Measurements from ENCODE around the gene PSMD13. TPM values are rescaled to one million over a fixed set of nuclear protein-coding genes. Genes with fewer than 3 reads are reported as not detected.

The PSMD13 gene
- total RNA-seq, 1 experiment from 2014 or later: 141 TPM

DNA sequence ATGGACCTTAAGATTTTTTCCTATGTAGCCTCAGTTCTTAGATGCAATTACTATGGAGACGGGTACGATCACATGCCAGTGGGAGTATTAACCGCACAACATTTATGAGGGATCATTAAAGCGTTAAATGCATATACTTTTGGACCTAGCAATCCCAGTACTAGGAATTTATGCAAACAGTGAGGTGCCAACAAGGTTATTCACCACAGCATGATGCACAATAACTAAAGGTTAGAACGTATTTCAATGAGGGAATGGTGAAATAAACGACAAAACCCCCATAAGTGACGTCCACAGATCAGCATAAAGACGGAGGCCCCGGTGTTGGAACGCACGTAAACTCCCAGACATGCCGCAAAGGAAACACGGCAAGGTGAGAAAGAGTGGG is 1.2 kb upstream of the PSMD13 start:
- H2BK15ac ChIP-seq (ENCODE audit: low read depth, low read length): no peak overlapping the region
- no peak overlapping the region for H2AFZ ChIP-seq (ENCODE audit: low read length)
- H3K18ac ChIP-seq (ENCODE audit: insufficient read length, low read depth, low read length): no peak overlapping the region
- H3K9me3 Mint-ChIP-seq: no peaks in the 10 kb centered on the region; a peak in 1 of 5 replicates
- H3K9me3 ChIP-seq (ENCODE audit: control insufficient read depth, low read depth, low read length): no peaks in the 10 kb centered on the region
- no peak overlapping the region for H2BK12ac ChIP-seq (ENCODE audit: insufficient read length, low read depth, low read length)
- H3K23ac ChIP-seq (ENCODE audit: insufficient read length, low read depth, low read length): no peak overlapping the region
- H3K4me1 Mint-ChIP-seq: peaks cover 9 to 18% of the 10 kb centered on the region in 2 experiments
- no peaks in the 10 kb centered on the region for H3K27me3 ChIP-seq (ENCODE audit: insufficient read depth, low read length)
- no peak overlapping the region for H3T11ph ChIP-seq (ENCODE audit: low read length)
- H3K9ac ChIP-seq (ENCODE audit: extremely low read depth, insufficient read length, low read length): peak overlapping the region; percentile 84
- no peak overlapping the region for H2BK120ac ChIP-seq (ENCODE audit: low read depth, low read length, poor library complexity, severe bottlenecking)
- no peak overlapping the region for H3K4ac ChIP-seq (ENCODE audit: low read depth, low read length)
- no peak overlapping the region for H4K5ac ChIP-seq (ENCODE audit: insufficient read length, low read depth, low read length)
- H4K8ac ChIP-seq (replicated peaks; ENCODE audit: insufficient read length, low read depth, low read length): no peak overlapping the region
- H3K36me3 Mint-ChIP-seq (ENCODE audit: insufficient read depth in 1 of 3, low read depth in 3 of 3): peaks cover 4 to 15% (median 13%) of the 10 kb centered on the region in 3 experiments; a peak in 6 of 7 replicates
- no peak overlapping the region for H2BK20ac ChIP-seq (ENCODE audit: low read depth, low read length, poor library complexity, severe bottlenecking)
- H3K27ac Mint-ChIP-seq: peak overlapping the region in 1 of 3 experiments; percentile 14; a peak in 2 of 7 replicates
- no peak overlapping the region for H3K27ac ChIP-seq (ENCODE audit: insufficient read length, low read depth, low read length)
- TF ChIP-seq CTCF (conservative IDR thresholded peaks at IDR 0.05): no peak
- H3K79me2 ChIP-seq (ENCODE audit: insufficient read depth, low read length): peaks cover 6% of the 10 kb centered on the region; the same call in 1 of the 2 replicates
- no peaks in the 10 kb centered on the region; the same call in 1 of the 2 replicates for H3K4me1 ChIP-seq (ENCODE audit: insufficient read depth, low read length)
- no peaks in the 10 kb centered on the region; the same call in 1 of the 2 replicates for H3K27me3 Mint-ChIP-seq (ENCODE audit: low read depth)
- peak overlapping the region; percentile 95 for H3K4me3 Mint-ChIP-seq
- H3K4me2 ChIP-seq (ENCODE audit: insufficient read depth, insufficient read length, low read length): peak overlapping the region; percentile 88
- H4K20me1 ChIP-seq (ENCODE audit: control insufficient read depth, insufficient read depth, insufficient read length): no peaks in the 10 kb centered on the region
- no peak for DNase-seq
- no peak overlapping the region for H2BK5ac ChIP-seq (ENCODE audit: insufficient read length, low read length)
- peaks cover 4% of the 10 kb centered on the region for H3K79me1 ChIP-seq (ENCODE audit: insufficient read depth, low read depth, low read length, poor library complexity, severe bottlenecking)
- H3K14ac ChIP-seq (ENCODE audit: insufficient read depth, low read length): peak overlapping the region; percentile 58; the same call in 1 of the 2 replicates
- H4K91ac ChIP-seq (ENCODE audit: insufficient read length, low read depth, low read length): no peak overlapping the region
- WGBS (ENCODE audit: extremely low coverage, insufficient read length, low lambda C conversion rate): no CpG with 5 or more reads among the region's 13 CpGs
- H3K23me2 ChIP-seq (ENCODE audit: insufficient read length, low read depth, low read length, poor library complexity, severe bottlenecking): peaks cover 6% of the 10 kb centered on the region
- H3K56ac ChIP-seq (ENCODE audit: insufficient read length, low read depth, low read length): no peak overlapping the region
- H2AK5ac ChIP-seq (ENCODE audit: insufficient read length, low read length): no peak overlapping the region

Measured in H9 (cell line).